ENCODE measurements around the gene ATG16L1.

ATG16L1 gene

DNA sequence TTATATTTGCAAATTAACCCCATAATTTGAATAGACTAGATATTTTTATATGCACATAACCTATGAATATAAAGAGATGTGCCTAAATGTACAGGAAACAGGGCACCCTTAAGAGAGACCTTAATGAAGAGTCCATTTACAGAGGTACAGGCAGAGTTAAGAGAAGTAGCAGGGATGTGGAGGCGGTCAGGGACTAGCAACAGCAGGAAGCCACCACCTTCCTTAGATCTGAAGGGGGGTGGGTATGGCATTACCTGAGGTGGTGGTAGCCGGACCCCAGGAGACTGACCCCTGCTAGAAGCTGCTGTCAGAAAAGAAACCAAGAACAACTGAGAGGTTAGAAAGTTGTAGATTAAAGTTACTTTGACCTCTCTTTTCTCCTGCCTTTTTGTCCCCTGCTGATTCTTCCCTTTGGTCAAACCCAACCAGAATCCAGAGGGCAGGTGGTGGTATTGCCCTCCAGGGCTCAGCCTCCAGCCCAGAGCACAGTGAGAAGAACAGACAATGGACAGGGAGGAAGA, 24.9 kb upstream of the ATG16L1 start:
- no peak for DNase-seq (ENCODE audit: low spot score)
- FAIRE-seq: no peak

DNA sequence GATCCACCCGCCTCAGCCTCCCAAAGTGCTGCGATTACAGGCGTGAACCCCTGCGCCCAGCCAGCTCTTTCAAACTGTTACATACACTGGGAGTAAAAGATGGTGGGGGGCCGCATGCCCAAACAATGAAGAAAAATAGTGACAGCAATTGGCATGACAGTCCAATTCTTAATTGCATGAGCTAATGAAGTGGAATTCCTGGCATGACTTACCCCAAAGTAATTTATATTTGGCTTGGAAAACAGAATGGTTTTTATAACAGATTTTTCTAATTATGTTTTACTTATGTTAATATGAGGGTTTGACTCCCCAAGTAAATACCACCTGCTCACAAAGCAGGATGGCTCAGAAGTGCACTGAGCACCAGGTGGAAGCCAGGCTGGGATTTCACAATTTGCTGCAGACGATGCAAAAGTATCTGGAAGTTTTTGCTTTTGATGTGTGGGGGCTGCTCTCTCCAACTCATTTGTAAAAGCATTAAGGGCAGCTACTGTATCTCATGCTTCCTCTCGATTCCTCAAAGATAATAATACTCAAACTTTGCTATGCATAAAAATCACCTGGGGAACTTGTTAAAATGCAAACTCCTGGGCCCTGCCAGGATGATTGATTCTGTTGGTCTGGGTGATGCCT, 24.0 kb upstream of the ATG16L1 start:
- DNase-seq (ENCODE audit: low spot score) (no peak), FAIRE-seq (no peak)

DNA sequence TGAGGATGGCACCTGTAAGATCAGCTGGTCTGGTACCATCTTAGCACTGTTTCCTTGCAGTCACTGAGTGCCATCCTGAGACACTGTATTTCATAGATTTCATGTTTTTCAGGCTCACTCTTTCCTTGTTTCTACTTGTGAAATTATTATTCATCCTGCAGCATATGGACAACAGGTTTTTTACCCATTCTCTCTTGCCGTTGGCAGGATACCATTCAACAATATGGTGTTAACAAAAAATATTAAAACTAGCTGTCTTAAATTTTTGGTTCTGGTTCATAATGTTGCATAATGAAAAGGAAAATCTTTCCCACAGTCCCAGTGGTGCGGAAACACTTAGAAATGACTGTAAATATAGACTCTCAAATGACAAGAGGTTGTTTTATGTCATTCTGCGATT, 23.1 kb upstream of the ATG16L1 start:
- no peak for FAIRE-seq
- no peak for DNase-seq (ENCODE audit: low spot score)

DNA sequence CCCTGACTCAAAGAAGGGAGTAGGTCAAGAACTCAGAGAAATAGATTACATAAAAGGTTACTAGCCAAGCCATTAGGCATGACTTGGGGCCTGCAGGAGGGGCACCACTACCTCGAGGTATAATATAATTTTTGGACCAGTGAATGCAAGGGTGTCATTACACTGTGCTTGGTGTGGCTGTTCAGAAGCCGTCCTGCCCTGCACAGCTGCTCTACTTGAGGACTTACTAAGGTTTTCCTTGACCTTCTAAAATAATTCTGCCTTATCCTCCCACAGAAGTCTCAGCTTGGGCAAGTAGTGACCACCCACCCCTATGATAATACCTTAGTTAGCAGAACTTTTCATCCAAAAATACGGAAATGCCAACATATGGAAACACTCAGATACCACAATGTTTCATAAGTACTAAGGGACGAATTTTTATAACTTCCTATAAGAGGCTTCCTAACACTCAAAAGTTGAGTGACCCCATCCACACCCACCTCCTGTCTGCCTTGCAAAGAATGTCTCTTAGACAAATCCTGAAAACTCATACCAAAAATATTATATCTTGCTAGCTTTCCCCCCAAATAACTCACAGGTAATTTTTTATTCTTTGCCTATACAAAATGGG, 17.7 kb upstream of the ATG16L1 start:
- FAIRE-seq: no peak
- DNase-seq (ENCODE audit: low spot score): no peak

DNA sequence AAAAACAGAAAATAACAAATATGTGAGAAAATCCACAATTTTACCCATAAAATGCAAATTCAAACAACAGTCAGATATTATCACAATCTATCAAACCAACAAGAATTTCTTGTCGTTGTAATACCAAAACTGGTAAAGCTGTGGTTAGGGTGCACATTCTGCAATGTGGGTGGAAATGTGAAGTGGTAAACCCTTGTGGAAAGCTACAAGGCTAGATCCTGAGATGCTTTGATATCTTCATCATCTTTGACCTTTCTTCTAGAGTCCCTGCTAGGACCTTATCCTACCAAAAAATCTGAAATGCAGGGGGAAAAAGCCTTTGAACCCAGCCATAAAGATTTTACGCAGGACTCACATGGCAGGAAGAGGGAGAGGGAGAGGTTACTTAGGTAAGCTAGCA, 17.2 kb upstream of the ATG16L1 start:
- FAIRE-seq: no peak
- DNase-seq (ENCODE audit: low spot score): no peak

DNA sequence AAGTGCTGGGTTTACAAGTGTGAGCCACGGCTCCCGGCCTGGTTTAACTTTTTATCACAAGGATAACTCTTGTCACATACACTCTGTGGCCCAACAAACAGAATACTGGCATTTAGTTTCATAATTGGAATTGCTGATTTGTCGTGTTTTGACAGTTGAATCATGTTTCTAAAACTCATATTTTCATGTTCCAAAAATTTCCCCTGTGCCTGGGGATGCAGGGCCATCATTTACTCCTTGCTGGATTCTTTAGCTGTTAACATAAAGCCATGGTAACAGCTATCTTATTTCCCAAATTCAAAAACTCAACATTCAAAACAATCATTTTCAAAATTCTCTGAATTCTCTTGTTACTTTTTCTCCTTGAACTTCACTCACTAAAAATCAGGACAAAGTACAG, 16.5 kb upstream of the ATG16L1 start:
- FAIRE-seq (no peak), DNase-seq (ENCODE audit: low spot score) (no peak)

DNA sequence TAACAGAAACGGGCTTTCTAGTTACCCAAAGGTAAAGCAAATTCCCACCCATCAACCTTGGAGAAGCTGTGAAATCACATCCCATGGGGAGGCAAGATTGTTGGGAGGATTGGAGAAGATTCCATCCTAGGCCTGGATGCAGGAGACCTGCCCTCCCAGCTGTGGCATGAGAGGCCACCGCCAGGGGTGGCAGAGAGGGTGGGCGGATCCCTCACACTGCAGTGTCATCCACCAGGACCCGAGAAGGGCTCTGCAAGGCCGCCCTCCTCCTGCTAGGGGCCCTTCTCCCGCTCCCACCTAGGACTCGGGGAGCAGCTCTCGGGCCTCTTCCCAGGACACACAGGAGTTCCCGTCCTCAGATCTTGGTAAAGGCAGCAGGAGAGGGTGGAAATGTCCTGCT, 15.5 kb upstream of the ATG16L1 start:
- no peak for DNase-seq (ENCODE audit: low spot score)
- FAIRE-seq: no peak

DNA sequence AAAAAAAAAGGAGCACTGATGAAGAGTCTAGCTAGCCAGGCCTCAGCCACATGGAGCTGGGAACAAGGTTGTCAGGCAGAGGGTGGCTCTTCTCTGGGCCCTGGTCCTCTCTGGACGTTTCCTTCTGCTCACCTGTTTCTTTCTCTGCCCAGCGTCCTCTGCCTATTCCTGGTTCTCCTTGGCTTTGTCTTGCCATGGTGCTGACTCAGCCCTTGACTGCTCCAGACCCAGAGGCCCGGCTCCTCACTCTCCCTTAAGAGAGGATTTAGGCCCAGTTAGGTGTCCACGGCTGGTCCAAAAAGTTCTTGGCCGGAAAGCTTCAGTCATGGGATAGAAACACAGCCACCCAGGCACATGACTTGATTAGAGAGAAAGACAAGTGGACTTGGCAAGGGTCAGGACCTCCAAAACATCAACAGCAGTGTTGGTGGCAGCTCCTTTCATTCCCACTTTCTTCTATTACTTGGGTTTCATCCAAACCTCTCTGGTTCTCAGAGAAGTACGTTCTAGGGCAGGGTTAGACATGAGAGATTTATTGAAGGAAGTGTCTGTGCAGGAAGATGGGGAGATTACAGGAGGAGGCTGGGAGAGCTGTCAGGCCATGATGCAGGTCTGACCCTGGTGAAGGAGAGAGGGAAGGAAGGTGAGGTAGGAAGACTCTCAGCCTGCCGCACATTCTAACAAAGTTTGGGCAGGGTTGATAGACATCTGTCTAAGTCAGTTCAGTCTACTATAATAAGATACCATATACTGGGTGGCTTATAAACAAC, 14.5 kb upstream of the ATG16L1 start:
- FAIRE-seq (no peak), DNase-seq (ENCODE audit: low spot score) (no peak)

DNA sequence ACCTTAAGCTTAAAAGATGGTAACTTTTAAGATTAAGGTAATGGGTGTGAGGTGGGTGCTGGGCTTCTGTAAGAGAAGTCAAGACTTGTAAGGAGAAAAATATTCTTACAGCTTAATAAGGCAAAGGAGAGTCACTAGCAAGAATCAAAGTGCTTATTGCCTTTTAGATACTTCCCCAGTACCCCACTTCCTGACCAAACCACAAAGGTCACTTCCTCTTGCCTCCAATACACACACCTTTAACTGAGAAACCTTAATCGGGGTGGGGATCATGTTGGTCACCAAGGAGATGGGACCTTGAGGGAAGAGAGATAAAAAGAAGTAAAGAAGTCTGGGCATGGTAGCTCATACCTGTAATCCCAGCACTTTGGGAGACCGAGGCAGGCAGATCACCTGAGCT, 10.6 kb upstream of the ATG16L1 start:
- no peak for DNase-seq (ENCODE audit: low spot score)
- FAIRE-seq: no peak

DNA sequence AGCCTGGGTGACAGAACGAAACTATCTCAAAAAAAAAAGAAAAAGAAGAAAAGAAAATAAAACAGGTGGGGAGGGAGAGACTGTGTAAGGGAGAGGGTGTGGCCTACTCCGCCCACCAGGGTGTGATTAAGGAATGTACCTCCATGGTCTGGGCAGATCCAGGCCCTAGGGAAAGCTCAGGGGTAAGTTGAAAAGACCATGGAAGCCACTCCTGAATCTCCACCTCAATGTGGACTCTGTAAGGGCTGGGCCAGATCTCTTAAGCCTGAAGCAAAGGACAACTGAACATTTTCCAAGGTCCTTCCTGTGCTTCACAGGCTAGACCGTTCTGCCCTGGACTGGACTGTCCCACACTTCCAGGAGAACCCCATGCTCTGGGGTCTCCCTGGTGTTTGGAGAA, 9.7 kb upstream of the ATG16L1 start:
- FAIRE-seq (no peak), DNase-seq (ENCODE audit: low spot score) (no peak)

DNA sequence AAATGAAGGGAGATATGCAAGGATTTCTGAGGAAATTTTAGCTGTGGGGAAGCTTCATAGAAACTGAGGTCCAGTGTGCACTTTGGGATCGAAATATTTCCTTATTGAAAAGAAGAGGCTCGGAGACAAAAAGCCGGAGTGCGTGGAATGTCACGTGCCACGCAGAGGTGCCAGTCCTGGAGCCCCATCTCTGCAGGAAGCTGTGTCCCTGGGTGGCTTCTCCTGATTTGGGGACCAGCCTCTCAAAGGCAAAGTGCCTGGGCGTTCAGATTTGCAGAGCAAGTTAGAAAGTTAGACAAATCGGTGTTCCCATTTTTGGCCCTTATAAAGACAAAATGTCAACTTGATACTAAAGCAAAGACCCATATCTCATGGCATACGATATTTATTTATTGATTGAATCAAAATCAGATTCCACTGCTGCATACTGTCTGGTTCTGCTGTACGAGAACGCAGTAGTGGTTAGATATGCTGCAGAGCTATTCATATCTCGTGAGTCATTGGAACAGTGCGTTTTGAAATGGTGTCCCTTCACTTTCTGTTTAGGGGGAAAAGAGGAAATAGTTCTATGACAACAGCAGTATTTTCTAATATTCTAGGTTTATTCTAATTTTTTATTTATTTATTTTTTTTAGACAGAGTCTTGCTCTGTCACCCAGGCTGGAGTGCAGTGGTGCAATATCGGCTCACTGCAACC, 9.1 kb upstream of the ATG16L1 start:
- FAIRE-seq (no peak), DNase-seq (ENCODE audit: low spot score) (no peak)

DNA sequence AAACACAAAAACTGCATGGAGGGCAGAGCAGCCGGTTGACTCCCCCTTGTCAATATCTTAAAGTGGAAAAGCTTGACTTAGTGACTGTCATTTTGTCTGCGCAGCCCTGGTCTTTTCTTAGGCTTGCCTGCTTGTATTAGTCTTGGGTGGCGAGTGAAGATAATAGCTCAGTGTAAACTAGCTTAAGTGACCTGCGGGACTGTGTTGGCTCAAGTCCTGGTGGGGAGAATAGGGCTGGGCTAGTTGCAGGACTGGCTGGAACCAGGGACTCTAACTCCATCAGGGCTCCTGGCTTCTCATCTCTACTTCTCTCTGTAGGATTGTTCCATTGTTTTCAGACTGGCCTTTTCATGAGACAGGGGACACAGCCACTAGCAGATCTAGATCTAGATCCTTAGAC, 8.1 kb upstream of the ATG16L1 start:
- DNase-seq (ENCODE audit: low spot score) (no peak), FAIRE-seq (no peak)

DNA sequence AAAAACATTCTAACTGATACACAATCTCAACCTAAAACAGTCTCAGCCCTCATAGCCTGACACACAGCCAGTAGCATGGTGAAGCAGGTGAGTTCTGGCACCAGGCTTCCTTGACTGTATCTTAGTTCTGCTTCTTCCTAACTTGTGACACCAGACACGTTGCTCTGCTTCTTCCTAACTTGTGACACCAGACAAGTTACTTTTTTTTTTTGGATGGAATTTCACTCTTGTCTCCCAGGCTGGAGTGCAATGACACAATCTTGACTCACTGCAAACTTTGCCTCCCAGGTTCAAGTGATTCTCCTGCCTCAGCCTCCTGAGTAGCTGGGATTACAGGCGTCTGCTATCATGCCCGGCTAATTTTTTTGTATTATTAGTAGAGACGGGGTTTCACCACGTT, 6.7 kb upstream of the ATG16L1 start:
- DNase-seq (ENCODE audit: low spot score) (peak; percentile 25), FAIRE-seq (no peak)

DNA sequence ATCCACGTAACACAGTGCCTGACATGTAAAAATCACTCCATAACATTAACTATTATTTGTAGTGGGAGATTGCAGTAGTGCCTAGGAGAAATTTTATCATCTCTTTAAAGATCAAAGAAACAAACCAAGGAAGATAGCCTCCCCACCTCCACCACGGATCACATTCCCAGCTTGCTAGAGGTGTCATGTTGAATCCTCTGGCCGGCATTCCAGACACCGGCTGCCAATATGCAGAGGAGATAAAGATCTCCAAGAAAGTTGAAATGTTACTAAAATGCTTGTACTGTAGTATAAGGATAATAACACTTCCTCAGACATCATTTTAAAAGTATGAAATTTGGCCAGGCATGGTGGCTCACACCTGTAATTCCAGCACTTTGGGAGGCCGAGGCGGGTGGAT, 6.1 kb upstream of the ATG16L1 start:
- FAIRE-seq: no peak
- DNase-seq (ENCODE audit: low spot score): no peak

DNA sequence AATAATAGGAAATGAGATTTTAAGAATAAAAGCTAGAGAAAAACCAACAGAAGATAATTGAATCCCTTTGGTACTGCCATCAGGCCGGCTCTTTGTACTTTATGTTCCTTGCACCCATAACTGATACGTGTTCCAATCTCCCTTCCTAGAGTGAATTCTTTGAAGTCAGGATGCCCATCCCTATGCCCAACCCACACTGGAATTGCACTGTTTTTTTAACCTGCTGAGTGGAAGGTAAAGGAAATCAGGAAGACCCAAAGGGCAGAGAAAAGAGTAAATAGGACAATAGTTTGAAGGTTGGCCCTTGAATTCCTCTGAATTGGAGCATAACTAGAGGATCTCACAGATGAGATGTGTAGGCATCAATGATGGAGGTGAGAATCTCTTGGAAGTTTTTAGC, 4.4 kb upstream of the ATG16L1 start:
- no peak for FAIRE-seq
- no peak for DNase-seq (ENCODE audit: low spot score)

DNA sequence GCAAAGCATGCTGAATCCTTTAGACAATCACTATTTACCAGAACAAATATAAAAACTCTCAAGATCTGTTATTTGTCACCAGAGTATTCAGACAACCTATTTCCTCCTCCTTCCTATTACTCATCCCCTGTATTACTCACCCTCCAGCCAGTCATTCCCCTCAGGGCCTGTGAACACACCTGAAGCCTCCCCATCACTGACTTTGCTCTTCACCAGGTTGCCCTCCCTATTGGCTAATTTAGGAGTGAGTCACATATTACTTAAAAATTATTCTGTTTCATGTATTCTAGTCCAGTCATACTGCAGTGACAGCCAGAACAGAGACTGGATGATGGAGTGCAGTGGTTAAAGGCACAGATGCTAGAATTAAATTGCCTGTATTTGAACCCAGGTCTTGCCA, 3.7 kb upstream of the ATG16L1 start:
- DNase-seq (ENCODE audit: low spot score): peak; percentile 86
- peak; percentile 81 for FAIRE-seq

DNA sequence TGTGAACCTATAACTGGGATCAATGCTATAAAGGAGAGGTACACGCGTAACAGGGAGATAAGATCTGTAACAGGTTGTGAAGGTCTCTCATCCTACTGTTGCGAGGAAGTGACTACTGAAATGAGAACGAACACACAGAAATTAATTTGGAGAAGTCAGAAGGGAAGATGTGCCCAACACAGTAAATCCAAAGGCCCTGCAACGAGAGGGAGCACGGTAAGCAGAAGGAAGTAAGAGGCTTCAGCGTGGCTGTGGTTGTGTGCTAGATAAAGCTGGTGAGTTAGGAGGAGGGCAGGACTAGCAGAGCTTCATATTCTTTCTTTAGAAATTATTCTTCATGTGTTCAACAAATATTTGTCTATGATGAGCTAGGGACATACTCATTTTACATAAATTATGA, 2.5 kb upstream of the ATG16L1 start:
- DNase-seq (ENCODE audit: low spot score) (no peak), FAIRE-seq (no peak)

DNA sequence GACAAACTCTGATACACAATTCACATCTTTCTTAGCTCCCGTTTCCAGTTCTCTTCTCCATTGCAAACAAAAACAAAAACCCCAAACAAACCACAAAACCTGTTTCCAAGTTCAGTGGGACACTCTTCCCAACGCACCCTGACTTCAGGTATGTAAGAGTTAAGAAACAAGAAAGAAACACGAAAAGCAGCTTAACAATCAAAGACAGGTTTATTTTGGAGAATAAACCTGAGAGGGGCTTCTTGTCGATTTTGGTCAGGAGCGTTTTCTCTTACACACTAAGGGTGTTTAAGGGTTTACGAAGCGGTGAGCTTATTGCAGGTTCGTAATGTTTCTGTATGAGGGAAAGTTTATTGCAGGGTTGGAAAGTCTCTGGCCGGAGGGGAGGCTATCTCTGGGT, 905 bp upstream of the ATG16L1 start:
- DNase-seq (ENCODE audit: low spot score) (no peak), FAIRE-seq (no peak)

DNA sequence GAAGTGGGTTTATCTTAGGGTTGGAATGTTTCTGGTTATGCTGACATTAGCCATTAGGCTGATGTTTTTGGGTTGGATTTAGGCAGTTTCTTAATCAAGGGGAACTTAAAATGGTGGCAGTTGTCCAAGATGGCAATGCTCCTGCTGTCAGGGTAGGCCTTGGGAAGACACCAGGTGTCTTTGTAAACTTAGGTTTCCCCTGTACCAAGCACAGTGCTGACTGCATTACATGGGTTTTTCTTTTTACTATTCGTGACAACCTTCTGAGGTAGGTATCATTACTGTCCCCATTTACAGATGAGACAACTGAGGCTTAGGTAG, 528 bp upstream of the ATG16L1 start:
- FAIRE-seq (no peak), DNase-seq (ENCODE audit: low spot score) (no peak)

DNA sequence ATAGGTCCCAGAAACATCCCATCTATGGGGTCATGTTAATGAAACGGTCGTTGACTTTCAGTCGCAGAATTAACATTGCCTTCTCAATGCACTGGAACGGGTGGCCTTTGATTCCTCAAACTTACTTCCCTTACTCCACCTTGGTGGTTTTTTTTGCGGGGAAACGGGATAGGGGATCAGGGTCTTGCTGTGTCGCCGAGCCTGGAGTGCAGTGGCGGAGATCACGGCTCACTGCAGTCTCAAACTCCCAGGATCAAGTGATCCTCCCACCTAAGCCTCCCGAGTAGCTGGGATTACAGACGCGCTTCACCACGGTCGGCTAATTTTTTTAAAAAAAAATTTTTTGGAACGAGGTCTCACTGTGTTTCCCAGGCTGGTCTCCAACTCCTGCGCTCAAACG, 754 bp downstream of the ATG16L1 start:
- no peak for FAIRE-seq

DNA sequence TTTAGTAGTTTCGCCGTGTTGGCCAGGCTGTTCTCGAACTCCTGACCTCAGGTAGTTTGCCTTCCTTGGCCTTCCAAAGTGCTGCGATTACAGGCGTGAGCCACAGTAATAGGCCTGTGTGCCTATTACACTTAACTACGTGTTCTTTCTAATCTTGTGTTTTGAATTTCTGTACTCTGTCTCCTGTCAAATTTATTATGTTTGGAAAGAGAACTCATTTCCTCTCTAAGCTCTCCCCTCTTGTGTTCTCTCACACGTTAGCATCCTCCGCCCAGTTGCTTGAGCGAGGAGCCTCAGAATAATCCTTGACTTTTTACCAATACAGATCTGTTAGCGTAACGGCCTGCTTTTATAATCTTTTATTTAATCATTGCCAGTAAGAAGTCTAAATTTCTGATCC, 3.7 kb downstream of the ATG16L1 start:
- FAIRE-seq (no peak), DNase-seq (ENCODE audit: low spot score) (no peak)

More for the DNA sequence above, 754 bp downstream of the ATG16L1 start:
- DNase-seq (ENCODE audit: low spot score): no peak

DNA sequence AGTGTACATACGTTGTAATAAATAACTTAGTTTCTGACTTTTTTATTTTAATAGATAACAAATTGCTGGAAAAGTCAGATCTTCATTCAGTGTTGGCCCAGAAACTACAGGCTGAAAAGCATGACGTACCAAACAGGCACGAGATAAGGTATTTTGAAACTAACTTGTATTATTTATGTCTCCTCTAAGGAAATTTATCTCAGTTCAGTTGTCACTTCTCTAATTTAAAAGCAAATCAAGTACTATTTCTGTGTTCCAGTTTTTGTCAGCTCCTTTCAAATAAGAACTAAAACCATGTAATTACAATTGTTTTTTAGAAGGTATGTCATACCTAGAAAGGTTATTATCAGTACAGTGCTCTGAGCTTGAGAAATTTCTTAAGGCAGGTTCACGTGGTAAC, 4.6 kb downstream of the ATG16L1 start:
- FAIRE-seq (no peak), DNase-seq (ENCODE audit: low spot score) (no peak)

All from RCC 7860 (cell line).